COLO668 (cell line): Measurements from ENCODE around the gene RFC3.
"Not testable (repeated sequence)": the region's sequence is repeated elsewhere in the genome, so short reads cannot be mapped to it uniquely, and the experiment has no call there.

Experiments
- DNase-seq: peaks from one replicate; lab custom pipeline; 2025; ENCODE audit not compliant: unreplicated experiment; lab: John Stamatoyannopoulos, UW

Gene RFC3

GRCh38 chr13:33806470-33807248, 11.3 kb upstream of the RFC3 start:
- no peak for DNase-seq

DNA sequence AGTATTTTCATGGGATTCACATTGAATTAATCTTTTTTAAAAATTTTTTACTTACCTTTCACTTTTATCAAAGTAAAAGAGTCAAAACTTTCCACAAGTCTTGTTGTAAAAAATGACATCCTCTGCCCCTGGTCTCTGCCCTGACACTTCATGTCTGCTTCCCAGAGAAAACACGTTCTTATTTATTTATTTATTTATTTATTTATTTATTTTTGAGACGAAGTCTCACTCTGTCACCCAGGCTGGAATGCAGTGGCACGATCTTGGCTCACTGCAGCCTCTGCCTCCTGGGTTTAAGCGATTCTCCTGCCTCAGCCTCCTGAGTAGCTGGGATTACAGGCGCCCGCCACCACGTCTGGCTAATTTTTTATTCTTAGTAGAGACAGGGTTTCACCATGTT, 5.1 kb upstream of the RFC3 start:
- not testable (repeated sequence) for DNase-seq

- DNase-seq = no peak
Measured at GRCh38 chr13:33815011-33815550, 2.9 kb upstream of the RFC3 start.

- DNase-seq = no peak
Measured at GRCh38 chr13:33816912-33817311, 1.0 kb upstream of the RFC3 start.

DNA sequence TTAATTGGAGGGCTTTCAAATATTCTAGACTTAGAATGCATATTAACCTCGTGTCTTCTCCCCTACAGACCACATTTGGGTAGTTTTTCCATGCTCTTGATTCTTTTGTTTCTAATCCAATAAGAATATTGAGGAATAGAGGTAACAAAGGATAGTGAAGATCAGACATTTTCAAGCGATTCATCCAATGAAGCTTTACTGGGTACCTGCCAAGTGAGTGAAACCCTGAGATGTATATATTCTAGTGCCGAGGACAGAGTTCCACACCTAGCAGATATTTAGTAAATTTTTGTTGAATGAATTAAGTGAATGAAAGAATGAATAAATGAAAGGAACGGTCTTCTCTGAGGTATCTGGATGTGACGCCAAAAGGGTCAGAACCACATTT, 442 bp upstream of the RFC3 start:
- DNase-seq = no peak

DNA sequence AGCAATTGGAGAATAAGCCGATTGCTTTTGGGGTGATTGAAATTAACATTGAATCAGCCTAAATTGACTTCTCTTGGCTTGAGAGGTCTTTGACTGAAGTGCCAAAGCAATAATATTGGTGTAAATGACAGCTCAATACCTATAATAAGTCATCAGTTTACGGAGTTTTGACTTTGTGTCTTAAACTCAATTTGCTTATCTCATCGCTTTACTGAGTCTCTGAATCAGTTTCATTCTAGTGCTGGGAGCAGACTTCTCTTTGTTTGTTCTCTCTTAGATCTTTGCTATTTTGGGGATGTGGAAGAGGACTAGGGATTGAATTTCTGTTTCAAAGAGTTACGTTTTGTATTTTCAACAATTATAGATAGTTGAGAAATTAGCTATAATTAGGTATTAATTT, 7.1 kb downstream of the RFC3 start:
- no peak for DNase-seq

DNA sequence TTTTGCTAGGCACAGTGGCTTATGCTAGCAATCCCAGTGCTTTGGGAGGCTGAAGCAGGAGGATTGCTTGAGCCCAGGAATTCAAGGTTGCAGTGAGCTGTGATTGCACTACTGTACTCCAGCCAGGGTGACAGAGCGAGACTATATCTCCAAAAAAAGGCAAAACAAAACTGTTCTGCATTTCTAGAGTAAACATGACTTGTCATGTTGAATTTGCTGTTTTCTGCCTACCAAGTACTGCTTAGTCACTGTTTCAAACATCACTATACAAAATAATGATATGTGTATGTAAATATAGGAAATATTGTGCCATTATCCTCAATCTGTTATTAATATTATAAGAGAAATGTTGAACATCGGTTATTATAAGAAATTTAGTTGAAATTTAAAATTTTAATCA, 9.2 kb downstream of the RFC3 start:
- DNase-seq = no peak

GRCh38 chr13:33828431-33829129, 10.6 kb downstream of the RFC3 start:
- no peak for DNase-seq

- DNase-seq = no peak
Measured at GRCh38 chr13:33832872-33833271, 14.9 kb downstream of the RFC3 start.

GRCh38 chr13:33838647-33839046, 20.7 kb downstream of the RFC3 start:
- DNase-seq = no peak

DNA sequence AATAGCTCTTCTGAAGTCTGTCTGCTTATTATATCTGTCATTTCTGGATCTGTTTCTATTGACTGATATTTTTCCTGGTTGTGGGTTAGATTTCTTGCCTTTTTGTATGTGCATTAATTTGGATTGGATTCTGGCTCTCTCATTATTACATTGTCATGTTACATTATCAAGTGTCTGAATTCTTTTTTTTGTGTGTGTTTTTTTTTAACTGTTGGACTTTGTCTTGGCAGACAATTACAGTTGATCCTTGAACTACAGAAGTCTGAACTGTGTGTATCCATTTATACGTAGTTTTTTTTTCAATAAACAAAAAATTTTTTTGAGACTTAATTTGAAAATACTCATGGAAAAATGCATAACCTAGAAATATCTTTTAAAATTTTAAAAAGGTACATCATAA, 22.5 kb downstream of the RFC3 start:
- DNase-seq = no peak

DNA sequence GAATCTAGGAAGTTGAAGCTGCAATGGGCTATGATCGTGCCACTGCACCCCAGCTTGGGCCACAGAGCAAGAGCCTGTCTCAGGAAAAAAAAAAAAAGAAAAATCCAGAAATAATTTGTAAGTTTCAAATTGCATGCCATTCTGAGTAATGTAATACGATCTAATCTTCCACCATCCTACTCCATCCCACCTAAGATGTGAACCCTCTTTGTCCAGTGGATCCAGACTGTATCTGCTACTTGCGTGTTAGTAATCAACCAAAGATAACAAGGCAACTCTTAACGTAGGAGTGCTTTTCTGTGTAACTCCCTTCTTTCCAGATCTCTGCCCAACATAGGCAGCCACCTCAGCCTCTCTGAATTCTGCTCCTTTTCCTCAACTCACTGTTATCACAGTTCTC, 24.3 kb downstream of the RFC3 start:
- DNase-seq = no peak

DNA sequence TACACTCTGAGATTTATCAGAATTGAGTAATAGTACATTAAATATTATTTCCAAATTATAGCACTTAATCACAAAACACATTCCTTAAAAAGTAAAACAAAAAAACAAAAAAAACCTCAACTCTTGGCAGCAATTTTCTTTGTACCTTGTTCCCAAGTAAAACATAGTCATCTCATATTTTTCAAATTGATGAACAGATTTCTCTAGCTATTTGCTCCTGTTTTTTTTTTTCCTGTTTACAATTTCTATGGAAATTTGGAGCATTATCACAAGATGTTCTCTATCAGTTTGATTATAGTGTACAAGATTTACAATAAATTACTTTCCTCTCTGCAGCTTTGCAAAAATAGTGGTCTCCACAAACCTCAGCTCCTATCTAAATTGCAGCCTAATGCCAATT, 25.0 kb downstream of the RFC3 start:
- no peak for DNase-seq

DNA sequence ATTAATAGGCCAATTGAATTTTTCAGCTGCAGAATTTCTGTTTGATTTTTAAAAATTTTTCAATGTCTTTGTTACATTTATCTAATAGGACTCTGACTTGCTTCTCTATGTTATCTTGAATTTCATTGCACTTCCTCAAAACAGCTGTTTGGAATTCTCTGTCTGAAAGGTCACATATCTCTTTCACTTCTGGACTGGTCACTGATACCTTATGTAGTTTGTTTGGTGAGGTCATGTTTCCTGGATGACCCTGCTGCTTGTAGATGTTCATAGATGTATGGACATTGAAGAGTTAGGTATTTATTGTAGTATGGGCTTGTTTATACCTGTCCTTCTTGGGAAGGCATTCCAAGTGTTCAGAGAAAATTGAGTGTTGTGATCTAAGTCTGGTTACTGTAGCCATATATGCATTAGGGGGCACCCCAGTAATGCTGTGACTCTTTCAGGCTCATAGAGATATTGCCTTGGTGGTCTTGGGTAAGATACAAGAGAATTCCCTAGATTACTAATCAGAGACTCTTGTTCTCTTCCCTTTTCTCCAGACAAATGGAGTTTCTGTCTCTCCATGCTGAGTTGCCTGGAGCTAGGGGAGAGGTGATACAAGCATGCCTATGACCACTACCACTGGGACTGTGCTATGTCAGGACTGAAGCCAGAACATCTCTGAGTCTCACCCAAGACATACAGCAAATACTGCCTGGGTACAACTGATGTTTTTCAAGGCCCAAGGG, 27.8 kb downstream of the RFC3 start:
- no peak for DNase-seq

DNA sequence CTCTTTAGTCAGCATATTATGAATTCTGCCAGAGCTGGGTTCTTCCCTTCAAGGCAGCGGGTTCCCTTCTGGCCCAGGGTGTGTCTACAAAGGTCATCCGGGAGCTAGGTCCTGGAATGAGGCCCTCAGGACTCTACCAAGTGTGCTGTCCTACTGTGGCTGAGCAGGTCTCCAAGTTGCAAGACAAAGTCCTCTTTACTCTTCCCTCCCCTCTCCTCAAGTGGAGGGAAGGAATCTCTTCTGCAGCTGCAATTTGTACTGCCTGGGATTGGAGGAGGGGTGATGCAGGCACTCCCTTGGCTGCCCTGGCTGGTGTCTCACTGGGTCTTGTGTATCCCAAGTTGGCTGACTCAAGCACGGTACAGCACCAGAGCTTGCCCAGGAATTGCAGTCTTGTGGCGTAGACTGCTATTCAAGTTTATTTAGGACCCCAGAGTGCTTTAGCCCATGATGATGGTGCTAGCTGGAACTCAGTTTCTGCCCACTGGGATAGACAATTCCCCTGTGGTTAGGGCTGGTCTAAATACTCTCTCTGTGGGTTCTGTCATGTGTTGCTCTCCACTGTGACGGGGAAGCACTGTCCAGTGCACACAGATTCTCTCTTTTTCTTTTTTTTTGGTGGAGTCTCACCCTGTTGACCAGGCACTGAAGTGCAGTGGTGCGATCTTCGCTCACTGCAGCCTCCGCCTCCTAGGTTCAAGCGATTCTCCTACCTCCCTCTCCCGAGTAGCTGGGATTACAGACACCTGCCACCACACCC, 28.5 kb downstream of the RFC3 start:
- DNase-seq = no peak

DNA sequence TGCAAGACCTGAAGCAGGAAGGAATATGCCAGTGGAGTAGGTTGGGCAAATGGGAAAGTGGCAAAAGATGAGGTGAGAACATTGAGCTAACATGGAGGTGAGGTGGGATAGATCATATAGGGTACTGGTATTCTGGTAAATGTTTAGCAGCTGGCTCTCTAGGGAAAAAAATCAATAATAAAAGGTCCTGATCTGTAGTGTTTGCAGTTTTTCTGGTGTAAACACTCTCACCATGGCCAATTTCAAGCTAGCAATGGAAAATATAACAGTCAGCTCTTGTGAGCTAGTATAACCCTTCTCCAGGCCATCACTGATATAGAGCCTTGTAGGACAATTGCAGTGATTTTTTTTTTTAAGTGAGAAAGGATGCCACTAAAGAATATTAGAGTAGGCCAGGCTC, 31.3 kb downstream of the RFC3 start:
- no peak for DNase-seq

DNA sequence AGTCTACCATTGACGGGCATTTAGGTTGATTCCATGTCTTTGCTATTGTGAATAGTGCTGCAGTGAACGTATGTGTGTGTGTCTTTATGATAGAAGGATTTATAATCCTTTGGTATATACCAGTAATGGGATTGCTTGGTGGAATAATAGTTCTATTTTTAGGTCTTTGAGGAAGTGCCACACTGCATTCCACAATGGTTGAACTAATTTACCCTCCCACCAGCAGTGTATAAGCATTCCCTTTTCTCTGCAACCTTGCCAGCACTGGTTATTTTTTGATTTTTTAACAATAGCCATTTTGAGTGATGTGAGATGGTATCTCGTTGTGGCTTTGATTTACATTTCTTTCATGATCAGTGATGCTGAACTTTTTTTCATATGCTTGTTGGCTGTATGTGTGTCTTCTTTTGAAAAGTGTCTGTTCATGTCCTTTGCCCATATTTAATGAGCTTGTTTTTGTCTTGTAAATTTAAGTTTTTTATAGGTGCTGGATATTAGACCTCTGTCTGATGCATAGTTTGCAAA, 37.5 kb downstream of the RFC3 start:
- DNase-seq = no peak

- no peak for DNase-seq
Measured at GRCh38 chr13:33859691-33860303, 41.8 kb downstream of the RFC3 start.

- no peak for DNase-seq
Measured at GRCh38 chr13:33860526-33860925, 42.6 kb downstream of the RFC3 start.

GRCh38 chr13:33862016-33862415, 44.1 kb downstream of the RFC3 start:
- no peak for DNase-seq
